HG03066 (cell line): Measurements from ENCODE around the gene ADK.
A peak's percentile ranks its signal among the peaks of the same experiment; 100 is the strongest.
"Not testable (repeated sequence)": the region's sequence is repeated elsewhere in the genome, so short reads cannot be mapped to it uniquely, and the experiment has no call there.

ENCODE experiments used
- ATAC-seq: cut with Tn5 transposase; IDR thresholded peaks from one replicate; pipeline ENCODE4 v1.9.1; 2021; ENCODE audit warnings: low read depth; ENCODE audit not compliant: unreplicated experiment

ADK gene

GRCh38 chr10:74140553-74140952 is 10.5 kb upstream of the ADK start:
- no peak for ATAC-seq

- ATAC-seq = no peak
These were observed 5.9 kb upstream of the ADK start for GRCh38 chr10:74145133-74145532.

GRCh38 chr10:74146980-74147379 is 4.0 kb upstream of the ADK start:
- ATAC-seq = not testable (repeated sequence)

- peak; percentile 34 for ATAC-seq
These were observed 624 bp upstream of the ADK start, which contains the start of gene AP3M1 for GRCh38 chr10:74150204-74150989. TSS of gene AP3M1 (minus strand) at chr10:74150828. CDS start at chr10:74138379, 12,449 bp downstream.

GRCh38 chr10:74151879-74152722 is 1.1 kb downstream of the ADK start:
- ATAC-seq = no peak

GRCh38 chr10:74153123-74153522 is 2.1 kb downstream of the ADK start:
- no peak for ATAC-seq

GRCh38 chr10:74153676-74154075 is 2.7 kb downstream of the ADK start:
- no peak for ATAC-seq

- ATAC-seq = no peak
These were observed 5.9 kb downstream of the ADK start for GRCh38 chr10:74156919-74157289.

GRCh38 chr10:74160013-74160412 is 9.0 kb downstream of the ADK start:
- no peak for ATAC-seq

GRCh38 chr10:74163319-74164068 is 12.5 kb downstream of the ADK start:
- no peak for ATAC-seq

GRCh38 chr10:74164716-74165529 is 13.9 kb downstream of the ADK start:
- ATAC-seq = no peak

GRCh38 chr10:74165530-74165901 is 14.5 kb downstream of the ADK start:
- no peak for ATAC-seq

GRCh38 chr10:74167443-74167842 is 16.4 kb downstream of the ADK start:
- no peak for ATAC-seq

- no peak for ATAC-seq
These were observed 20.6 kb downstream of the ADK start for GRCh38 chr10:74171625-74172024.

GRCh38 chr10:74174521-74174920 is 23.5 kb downstream of the ADK start:
- no peak for ATAC-seq

GRCh38 chr10:74175510-74176379 is 24.7 kb downstream of the ADK start:
- ATAC-seq = no peak

GRCh38 chr10:74176380-74177139 is 25.5 kb downstream of the ADK start:
- ATAC-seq = peak; percentile 88

GRCh38 chr10:74177140-74177677 is 26.2 kb downstream of the ADK start:
- ATAC-seq = peak; percentile 14
